ENCODE measurements around the gene DCLK1.

DNA sequence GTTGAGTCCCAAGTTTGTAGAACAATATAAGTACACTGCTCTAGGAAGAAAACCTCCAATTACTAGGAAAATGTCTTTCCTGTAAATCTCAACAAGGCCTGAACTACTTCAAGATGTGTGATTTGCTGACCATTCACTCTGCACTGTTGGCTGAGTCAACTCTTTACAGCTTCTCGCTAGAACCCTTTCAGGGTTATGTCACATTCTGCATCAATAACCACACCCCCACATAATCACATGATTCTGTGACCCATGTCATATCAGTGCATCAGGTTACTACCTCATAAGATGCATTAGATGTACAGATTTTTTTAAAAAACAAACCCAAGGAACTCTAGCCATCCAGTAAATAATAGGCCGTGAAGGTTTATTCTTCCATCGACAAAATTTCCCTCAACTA is 16.1 kb upstream of the DCLK1 start:
- TF ChIP-seq, protein P1, sequence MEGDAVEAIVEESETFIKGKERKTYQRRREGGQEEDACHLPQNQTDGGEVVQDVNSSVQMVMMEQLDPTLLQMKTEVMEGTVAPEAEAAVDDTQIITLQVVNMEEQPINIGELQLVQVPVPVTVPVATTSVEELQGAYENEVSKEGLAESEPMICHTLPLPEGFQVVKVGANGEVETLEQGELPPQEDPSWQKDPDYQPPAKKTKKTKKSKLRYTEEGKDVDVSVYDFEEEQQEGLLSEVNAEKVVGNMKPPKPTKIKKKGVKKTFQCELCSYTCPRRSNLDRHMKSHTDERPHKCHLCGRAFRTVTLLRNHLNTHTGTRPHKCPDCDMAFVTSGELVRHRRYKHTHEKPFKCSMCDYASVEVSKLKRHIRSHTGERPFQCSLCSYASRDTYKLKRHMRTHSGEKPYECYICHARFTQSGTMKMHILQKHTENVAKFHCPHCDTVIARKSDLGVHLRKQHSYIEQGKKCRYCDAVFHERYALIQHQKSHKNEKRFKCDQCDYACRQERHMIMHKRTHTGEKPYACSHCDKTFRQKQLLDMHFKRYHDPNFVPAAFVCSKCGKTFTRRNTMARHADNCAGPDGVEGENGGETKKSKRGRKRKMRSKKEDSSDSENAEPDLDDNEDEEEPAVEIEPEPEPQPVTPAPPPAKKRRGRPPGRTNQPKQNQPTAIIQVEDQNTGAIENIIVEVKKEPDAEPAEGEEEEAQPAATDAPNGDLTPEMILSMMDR (IDR thresholded peaks at IDR 0.05) = no peak
- TF ChIP-seq POLR2AphosphoS5 (IDR thresholded peaks at IDR 0.05; ENCODE audit: low read depth, low read length) = no peak
- no peak for TF ChIP-seq SIN3A (IDR thresholded peaks at IDR 0.05; ENCODE audit: borderline replicate concordance, insufficient read depth, low read depth, low read length)
- TF ChIP-seq, protein P2, sequence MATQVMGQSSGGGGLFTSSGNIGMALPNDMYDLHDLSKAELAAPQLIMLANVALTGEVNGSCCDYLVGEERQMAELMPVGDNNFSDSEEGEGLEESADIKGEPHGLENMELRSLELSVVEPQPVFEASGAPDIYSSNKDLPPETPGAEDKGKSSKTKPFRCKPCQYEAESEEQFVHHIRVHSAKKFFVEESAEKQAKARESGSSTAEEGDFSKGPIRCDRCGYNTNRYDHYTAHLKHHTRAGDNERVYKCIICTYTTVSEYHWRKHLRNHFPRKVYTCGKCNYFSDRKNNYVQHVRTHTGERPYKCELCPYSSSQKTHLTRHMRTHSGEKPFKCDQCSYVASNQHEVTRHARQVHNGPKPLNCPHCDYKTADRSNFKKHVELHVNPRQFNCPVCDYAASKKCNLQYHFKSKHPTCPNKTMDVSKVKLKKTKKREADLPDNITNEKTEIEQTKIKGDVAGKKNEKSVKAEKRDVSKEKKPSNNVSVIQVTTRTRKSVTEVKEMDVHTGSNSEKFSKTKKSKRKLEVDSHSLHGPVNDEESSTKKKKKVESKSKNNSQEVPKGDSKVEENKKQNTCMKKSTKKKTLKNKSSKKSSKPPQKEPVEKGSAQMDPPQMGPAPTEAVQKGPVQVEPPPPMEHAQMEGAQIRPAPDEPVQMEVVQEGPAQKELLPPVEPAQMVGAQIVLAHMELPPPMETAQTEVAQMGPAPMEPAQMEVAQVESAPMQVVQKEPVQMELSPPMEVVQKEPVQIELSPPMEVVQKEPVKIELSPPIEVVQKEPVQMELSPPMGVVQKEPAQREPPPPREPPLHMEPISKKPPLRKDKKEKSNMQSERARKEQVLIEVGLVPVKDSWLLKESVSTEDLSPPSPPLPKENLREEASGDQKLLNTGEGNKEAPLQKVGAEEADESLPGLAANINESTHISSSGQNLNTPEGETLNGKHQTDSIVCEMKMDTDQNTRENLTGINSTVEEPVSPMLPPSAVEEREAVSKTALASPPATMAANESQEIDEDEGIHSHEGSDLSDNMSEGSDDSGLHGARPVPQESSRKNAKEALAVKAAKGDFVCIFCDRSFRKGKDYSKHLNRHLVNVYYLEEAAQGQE (IDR thresholded peaks at IDR 0.05; ENCODE audit: insufficient read depth in 1 of 2, low read depth in 2 of 2, low read length in 1 of 2) = no peak
- TF ChIP-seq TCF7L2 (IDR thresholded peaks at IDR 0.05; ENCODE audit: low read depth, low read length) = no peak
